ENCODE data around the gene TRIM47.
A peak's percentile ranks its signal among the peaks of the same experiment; 100 is the strongest.

TRIM47 gene

DNA sequence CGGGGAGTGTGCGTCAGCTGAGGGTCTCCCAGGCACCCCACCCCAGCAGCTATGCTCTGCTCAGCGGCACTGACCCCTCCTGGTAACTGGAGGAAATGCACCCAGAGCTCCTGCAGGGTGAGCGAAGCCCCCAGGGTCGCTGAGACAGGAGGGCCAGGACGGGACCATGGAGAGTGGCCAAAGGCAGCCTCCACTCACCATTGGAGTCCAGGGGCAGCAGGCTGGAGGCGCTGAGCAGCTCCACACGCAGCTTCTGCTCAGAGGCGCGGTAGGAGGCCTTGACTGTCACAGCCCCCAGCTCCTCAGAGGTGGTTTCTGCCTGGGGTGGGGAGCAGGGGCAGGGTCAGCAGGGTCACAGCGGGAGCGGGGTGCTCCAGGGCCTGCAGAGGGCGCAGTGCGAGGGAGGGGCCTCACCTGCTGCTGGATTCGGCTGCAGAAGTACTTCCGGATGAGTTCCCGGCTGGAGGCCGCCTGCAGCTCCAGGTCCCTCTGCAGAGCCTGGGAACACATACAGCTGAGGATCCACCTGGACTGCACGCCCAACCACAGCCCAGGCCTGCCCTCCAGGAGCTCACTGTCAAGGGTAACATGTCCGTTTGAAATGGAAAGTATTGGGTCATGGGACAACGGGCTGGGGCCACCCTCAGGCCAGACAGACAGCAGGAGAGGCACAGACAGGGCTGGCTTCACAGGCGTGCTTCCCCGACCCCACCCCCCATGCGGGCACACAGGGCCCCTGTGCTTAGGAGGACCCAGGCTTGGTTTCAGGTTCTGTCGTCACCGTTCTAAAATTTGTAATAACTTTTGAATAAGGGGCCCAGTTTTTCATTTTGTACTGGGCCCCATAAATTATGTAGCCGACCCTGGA lies 48.0 kb downstream of the TRIM47 start:
- Histone ChIP-seq H3K27me3 (replicated peaks; ENCODE audit: control insufficient read depth, insufficient read depth, low read length) (no peaks in the 10 kb centered on the region), H3K36me3 (ENCODE audit: control insufficient read depth, insufficient read depth, low read length, severe bottlenecking) (no peaks in the 10 kb centered on the region), H3K4me1 (ENCODE audit: control insufficient read depth, insufficient read depth, low read length) (peaks cover 15% of the 10 kb centered on the region), H3K9ac (ENCODE audit: low read length) (no peak overlapping the region), H3K4me3 (ENCODE audit: low read length) (no peak overlapping the region), H3K9me3 (ENCODE audit: control insufficient read depth, low read length) (no peaks in the 10 kb centered on the region)
- peak; percentile 28 for DNase-seq (ENCODE audit: low read depth)

DNA sequence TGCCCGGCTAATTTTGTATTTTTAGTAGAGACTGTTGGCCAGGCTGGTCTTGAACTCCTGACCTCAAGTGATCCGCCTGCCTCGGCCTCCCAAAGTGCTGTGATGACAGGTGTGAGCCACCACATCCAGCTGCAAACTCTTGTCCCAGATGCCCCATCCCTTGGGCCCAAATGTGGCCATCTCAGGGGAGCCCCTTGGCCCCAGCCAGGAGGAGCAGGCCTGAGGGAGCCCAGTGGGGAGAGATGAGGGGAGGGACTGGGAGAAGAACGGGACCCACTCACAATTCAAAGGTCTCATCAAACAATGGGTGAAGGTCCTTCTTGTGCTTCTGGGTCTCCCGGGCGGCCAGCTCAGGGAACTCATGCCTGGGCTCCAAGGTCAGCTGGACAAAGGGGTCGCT lies 48.6 kb downstream of the TRIM47 start:
- Histone ChIP-seq H3K4me3 (ENCODE audit: low read length) (no peak overlapping the region), H3K9ac (ENCODE audit: low read length) (no peak overlapping the region), H3K9me3 (ENCODE audit: control insufficient read depth, low read length) (no peaks in the 10 kb centered on the region), H3K27me3 (replicated peaks; ENCODE audit: control insufficient read depth, insufficient read depth, low read length) (no peaks in the 10 kb centered on the region), H3K36me3 (ENCODE audit: control insufficient read depth, insufficient read depth, low read length, severe bottlenecking) (no peaks in the 10 kb centered on the region), H3K4me1 (ENCODE audit: control insufficient read depth, insufficient read depth, low read length) (peaks cover 15% of the 10 kb centered on the region)
- DNase-seq (ENCODE audit: low read depth): no peak

DNA sequence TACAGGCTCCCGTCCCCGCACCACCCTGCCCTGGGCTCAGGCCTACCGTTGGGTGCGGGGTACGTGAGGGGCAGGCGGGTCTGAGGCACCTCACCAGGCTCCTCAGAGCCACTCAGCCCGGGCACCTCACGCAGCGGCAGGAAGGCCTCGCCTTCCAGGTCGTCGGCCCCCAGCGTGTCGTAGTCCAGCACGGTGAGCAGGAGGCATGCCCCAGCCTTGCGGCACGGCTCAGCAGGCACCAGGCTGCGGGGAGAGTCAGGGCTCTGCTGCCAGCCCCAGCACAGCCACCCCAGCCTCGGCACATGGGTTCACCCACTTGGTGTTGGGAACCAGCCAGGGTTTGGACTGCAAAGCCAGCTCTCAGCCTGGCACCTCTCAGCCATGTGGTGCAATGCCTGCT lies 49.6 kb downstream of the TRIM47 start:
- Histone ChIP-seq H3K9me3 (ENCODE audit: control insufficient read depth, low read length) (no peaks in the 10 kb centered on the region), H3K36me3 (ENCODE audit: control insufficient read depth, insufficient read depth, low read length, severe bottlenecking) (peaks cover 5% of the 10 kb centered on the region), H3K4me1 (ENCODE audit: control insufficient read depth, insufficient read depth, low read length) (peaks cover 15% of the 10 kb centered on the region), H3K27me3 (replicated peaks; ENCODE audit: control insufficient read depth, insufficient read depth, low read length) (no peaks in the 10 kb centered on the region), H3K4me3 (ENCODE audit: low read length) (no peak overlapping the region), H3K9ac (ENCODE audit: low read length) (no peak overlapping the region)
- no peak for DNase-seq (ENCODE audit: low read depth)

DNA sequence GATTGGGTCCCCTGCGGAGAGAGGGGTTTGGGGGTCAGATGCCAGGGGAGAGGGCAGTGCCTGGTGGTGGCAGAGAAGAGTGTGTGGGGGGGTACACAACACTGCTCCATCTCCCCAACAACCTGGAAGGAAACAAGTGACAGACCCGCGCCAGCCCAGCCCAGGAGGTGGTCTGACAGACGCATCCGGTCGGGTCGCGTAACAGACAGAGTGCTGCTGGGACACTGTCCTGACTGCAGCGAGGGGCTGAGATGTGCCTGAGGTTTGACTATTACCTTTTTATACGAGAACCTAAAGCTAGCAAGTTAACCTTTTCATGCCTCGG lies 50.3 kb downstream of the TRIM47 start:
- H3K4me1 ChIP-seq (ENCODE audit: control insufficient read depth, insufficient read depth, low read length): peaks cover 15% of the 10 kb centered on the region

DNA sequence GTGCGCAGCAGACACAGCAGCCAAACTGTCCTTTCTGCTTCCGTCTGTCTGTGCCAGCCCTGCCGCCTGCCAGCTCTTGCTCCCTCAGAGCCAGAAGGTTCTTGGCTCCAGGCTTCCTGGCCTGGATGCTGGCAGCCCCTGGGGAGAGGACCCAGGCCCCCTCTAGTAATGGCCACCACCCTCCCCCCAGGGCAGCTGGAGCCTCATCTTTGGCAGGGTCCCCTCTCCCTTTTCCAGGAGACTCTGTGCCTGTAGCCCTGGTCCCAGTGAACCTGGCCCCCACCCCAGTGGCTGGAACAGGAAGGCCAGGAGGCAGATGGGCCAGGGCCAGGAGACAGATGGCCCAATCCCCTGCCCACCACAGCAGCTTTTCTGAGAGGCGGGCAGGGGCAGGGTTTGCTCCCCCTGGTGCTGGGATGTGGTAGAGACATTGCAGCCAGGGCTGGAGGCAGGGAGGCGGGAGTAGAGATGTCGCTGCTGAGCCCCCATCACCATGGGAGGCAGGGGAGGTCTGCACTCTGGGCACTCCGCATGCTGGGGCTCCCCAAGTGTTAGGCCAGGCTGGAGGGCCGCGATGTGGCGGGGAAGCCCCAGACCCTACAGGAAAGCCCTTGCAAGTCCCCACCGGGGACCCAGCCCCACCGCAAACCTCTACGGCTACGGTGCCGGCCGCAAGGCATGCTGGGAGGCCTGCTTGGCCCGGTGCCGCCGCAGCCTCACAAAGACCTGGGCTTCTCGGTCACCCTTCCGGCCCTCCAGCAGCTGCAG lies 50.9 kb downstream of the TRIM47 start:
- Histone ChIP-seq H3K9me3 (ENCODE audit: control insufficient read depth, low read length) (no peaks in the 10 kb centered on the region), H3K9ac (ENCODE audit: low read length) (peak overlapping the region; percentile 57), H3K27me3 (replicated peaks; ENCODE audit: control insufficient read depth, insufficient read depth, low read length) (no peaks in the 10 kb centered on the region), H3K36me3 (ENCODE audit: control insufficient read depth, insufficient read depth, low read length, severe bottlenecking) (peaks cover 16% of the 10 kb centered on the region), H3K4me3 (ENCODE audit: low read length) (no peak overlapping the region), H3K4me1 (ENCODE audit: control insufficient read depth, insufficient read depth, low read length) (peaks cover 15% of the 10 kb centered on the region)
- DNase-seq (ENCODE audit: low read depth): peak; percentile 68

More for the DNA sequence above, 50.3 kb downstream of the TRIM47 start:
- H3K4me3 ChIP-seq (ENCODE audit: low read length): no peak overlapping the region
- H3K36me3 ChIP-seq (ENCODE audit: control insufficient read depth, insufficient read depth, low read length, severe bottlenecking): peaks cover 11% of the 10 kb centered on the region
- H3K9ac ChIP-seq (ENCODE audit: low read length): peak overlapping the region; percentile 57
- no peak for DNase-seq (ENCODE audit: low read depth)
- no peaks in the 10 kb centered on the region for H3K27me3 ChIP-seq (replicated peaks; ENCODE audit: control insufficient read depth, insufficient read depth, low read length)
- no peaks in the 10 kb centered on the region for H3K9me3 ChIP-seq (ENCODE audit: control insufficient read depth, low read length)

DNA sequence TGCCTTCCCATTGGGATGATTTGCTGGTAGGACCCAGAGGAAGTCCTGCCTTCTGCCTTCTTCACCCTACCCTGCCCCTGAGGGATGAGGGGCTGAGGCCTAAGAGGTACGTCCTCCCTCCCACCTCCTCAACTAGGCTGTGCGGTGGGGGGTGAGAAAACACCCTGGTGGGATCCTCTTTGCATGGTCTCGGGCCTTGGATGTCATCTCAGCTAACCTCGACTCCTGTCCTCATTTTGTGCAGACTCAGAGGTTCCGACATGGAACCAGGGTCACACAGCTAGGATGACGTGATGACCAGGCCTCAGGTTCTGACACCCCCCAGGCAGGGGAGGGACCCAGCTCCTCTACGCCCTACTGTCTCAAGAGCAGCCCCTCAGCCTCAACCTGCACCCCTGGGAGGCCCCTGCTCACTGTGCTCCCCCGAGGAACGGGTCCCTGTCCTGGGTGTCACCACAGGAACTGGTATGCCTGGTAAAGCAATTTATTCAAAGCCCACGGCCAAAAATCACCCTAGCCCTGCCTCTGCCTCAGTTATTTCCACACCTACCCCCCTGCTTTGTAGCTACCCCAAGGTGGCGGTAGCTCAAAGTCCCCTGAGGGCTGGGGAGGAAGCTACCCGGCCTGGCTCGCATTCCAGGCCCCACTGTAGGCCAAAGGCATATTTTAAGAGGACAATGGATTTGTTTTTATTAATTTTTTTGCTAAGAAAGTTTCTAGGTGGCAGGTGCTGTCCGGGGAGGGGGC lies 51.6 kb downstream of the TRIM47 start:
- H3K9ac ChIP-seq (ENCODE audit: low read length): peak overlapping the region; percentile 57
- H3K9me3 ChIP-seq (ENCODE audit: control insufficient read depth, low read length): no peaks in the 10 kb centered on the region
- peaks cover 15% of the 10 kb centered on the region for H3K4me1 ChIP-seq (ENCODE audit: control insufficient read depth, insufficient read depth, low read length)
- no peak overlapping the region for H3K4me3 ChIP-seq (ENCODE audit: low read length)
- peaks cover 19% of the 10 kb centered on the region for H3K36me3 ChIP-seq (ENCODE audit: control insufficient read depth, insufficient read depth, low read length, severe bottlenecking)
- DNase-seq (ENCODE audit: low read depth): no peak
- H3K27me3 ChIP-seq (replicated peaks; ENCODE audit: control insufficient read depth, insufficient read depth, low read length): no peaks in the 10 kb centered on the region

DNA sequence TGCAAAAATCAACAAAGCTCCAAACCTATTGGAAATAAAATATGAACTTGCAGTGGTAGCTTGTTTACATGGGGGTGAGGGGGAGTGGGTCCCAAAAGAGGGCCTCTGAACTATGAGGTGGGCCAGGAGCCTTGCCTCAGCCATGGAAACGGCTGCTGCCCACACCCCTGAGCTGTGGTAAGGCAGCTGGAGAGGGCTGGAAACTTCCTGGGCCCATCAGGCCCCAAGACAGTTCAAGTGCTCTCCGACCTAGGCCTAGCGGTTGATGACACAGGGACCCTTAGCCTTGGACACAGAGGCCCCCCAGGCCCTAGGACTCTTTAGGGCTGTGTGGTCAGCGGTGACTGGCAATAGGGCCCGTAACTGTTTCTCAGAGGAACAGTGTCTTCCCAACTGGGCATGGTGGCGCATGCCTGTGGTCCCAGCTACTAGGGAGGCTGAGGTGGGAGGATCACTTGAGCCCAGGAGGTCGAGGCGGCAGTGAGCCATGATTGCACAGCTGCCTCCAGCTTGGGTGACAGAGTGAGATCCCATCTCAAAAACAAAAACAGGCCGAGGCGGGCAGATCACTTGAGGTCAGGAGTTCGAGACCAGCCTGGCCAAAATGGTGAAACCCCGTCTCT lies 52.5 kb downstream of the TRIM47 start:
- H3K4me3 ChIP-seq (ENCODE audit: low read length): no peak overlapping the region
- no peak overlapping the region for H3K9ac ChIP-seq (ENCODE audit: low read length)
- H3K4me1 ChIP-seq (ENCODE audit: control insufficient read depth, insufficient read depth, low read length): peaks cover 15% of the 10 kb centered on the region
- no peaks in the 10 kb centered on the region for H3K9me3 ChIP-seq (ENCODE audit: control insufficient read depth, low read length)
- H3K27me3 ChIP-seq (replicated peaks; ENCODE audit: control insufficient read depth, insufficient read depth, low read length): no peaks in the 10 kb centered on the region
- peaks cover 28% of the 10 kb centered on the region for H3K36me3 ChIP-seq (ENCODE audit: control insufficient read depth, insufficient read depth, low read length, severe bottlenecking)
- DNase-seq (ENCODE audit: low read depth): no peak

DNA sequence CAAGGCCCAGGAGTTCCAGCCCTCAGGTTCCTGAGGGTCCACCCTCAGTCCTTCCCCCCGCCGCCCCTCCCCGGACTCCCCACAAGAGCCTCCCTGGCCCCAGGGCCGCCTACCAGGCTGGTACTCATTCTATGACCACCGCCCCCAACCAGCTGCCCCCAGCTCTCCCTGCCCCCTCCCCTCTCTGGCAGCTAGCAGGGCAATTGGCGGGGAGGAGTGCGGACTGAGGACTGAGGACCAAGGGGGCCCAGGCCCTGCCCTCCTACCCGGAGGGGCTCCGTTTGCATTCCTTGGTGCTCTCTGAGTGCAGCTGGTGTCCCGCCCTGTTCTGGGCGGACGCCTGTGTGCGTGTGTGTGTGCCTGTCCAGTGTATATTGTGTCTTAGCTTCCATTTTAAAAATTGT lies 53.2 kb downstream of the TRIM47 start:
- H3K27me3 ChIP-seq (replicated peaks; ENCODE audit: control insufficient read depth, insufficient read depth, low read length): no peaks in the 10 kb centered on the region
- peaks cover 15% of the 10 kb centered on the region for H3K4me1 ChIP-seq (ENCODE audit: control insufficient read depth, insufficient read depth, low read length)
- no peak overlapping the region for H3K9ac ChIP-seq (ENCODE audit: low read length)
- no peak overlapping the region for H3K4me3 ChIP-seq (ENCODE audit: low read length)
- H3K36me3 ChIP-seq (ENCODE audit: control insufficient read depth, insufficient read depth, low read length, severe bottlenecking): peaks cover 35% of the 10 kb centered on the region
- H3K9me3 ChIP-seq (ENCODE audit: control insufficient read depth, low read length): no peaks in the 10 kb centered on the region
- DNase-seq (ENCODE audit: low read depth): no peak

DNA sequence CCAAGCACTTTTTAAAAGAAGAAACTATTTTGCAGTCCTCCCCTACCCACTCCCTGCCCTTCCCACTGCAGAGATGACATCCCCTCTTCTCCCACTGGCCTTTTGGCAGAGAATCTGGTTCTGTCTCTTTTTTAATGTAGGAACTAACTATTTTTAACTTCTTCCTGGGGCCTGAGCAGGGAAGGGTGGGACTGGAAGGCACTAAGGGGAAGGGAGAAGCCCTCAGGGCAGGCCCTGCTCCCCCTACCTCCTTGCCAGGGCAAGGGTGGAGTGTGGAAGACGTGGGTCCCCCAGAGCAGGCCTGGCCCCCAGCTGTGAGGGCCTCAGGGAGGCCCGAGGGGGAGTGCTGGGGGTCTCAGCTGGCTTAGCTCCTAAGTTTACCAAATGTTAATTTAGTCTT lies 53.7 kb downstream of the TRIM47 start:
- no peaks in the 10 kb centered on the region for H3K9me3 ChIP-seq (ENCODE audit: control insufficient read depth, low read length)
- H3K9ac ChIP-seq (ENCODE audit: low read length): no peak overlapping the region
- H3K27me3 ChIP-seq (replicated peaks; ENCODE audit: control insufficient read depth, insufficient read depth, low read length): no peaks in the 10 kb centered on the region
- H3K36me3 ChIP-seq (ENCODE audit: control insufficient read depth, insufficient read depth, low read length, severe bottlenecking): peaks cover 40% of the 10 kb centered on the region
- H3K4me1 ChIP-seq (ENCODE audit: control insufficient read depth, insufficient read depth, low read length): peaks cover 15% of the 10 kb centered on the region
- no peak for DNase-seq (ENCODE audit: low read depth)
- no peak overlapping the region for H3K4me3 ChIP-seq (ENCODE audit: low read length)

All from adipocyte (in vitro differentiated cells).